Neuronal stem cell (in vitro differentiated cells): ENCODE measurements around the gene ACOT4.

ENCODE experiments used
- DNase-seq: peaks from one replicate; pipeline ENCODE4 v3.0.0-alpha.2; 2013; ENCODE audit warnings: low spot score
- H2AFZ ChIP-seq: one replicate; pipeline ENCODE4 v1.6.1; 2013; ENCODE audit warnings: mild to moderate bottlenecking, low read length, inconsistent platforms
- H2AK5ac ChIP-seq: 2 replicates; pipeline ENCODE4 v1.6.1; 2013; ENCODE audit warnings: low read depth, mild to moderate bottlenecking, inconsistent platforms, low read length, moderate library complexity, mixed read lengths
- H2BK120ac ChIP-seq: 2 replicates; pipeline ENCODE4 v1.6.1; 2013; ENCODE audit warnings: low read depth, mild to moderate bottlenecking, inconsistent platforms, low read length, moderate library complexity, mixed read lengths
- H2BK12ac ChIP-seq: one replicate; pipeline ENCODE4 v1.6.1; 2013; ENCODE audit warnings: low read length, inconsistent platforms
- H2BK15ac ChIP-seq: 2 replicates; pipeline ENCODE4 v1.6.1; 2013; ENCODE audit warnings: mild to moderate bottlenecking, low read length, inconsistent platforms, mixed read lengths
- H2BK5ac ChIP-seq: one replicate; pipeline ENCODE4 v1.6.1; 2013; ENCODE audit warnings: inconsistent platforms, mild to moderate bottlenecking, low read length, moderate library complexity
- H3K14ac ChIP-seq: one replicate; pipeline ENCODE4 v1.6.1; 2013; ENCODE audit warnings: low read length, inconsistent platforms
- H3K18ac ChIP-seq: 2 replicates; pipeline ENCODE4 v1.6.1; 2013; ENCODE audit warnings: low read length, inconsistent platforms
- H3K23ac ChIP-seq: 2 replicates; pipeline ENCODE4 v1.6.1; 2013; ENCODE audit warnings: low read depth, mild to moderate bottlenecking, mixed read lengths, low read length, inconsistent platforms; ENCODE audit not compliant: poor library complexity
- H3K27ac ChIP-seq: replicated peaks from 3 replicates; pipeline ENCODE4 v1.5.1; 2013; ENCODE audit warnings: low read length, inconsistent platforms
- H3K27me3 ChIP-seq, 3 experiments: 2 replicates each; pipeline ENCODE4 v1.6.1; 2013; ENCODE audit warnings: low read length in 3 of 3, mild to moderate bottlenecking in 2 of 3, inconsistent platforms in 1 of 3, low read depth in 1 of 3, mixed read lengths in 1 of 3, moderate library complexity in 1 of 3; ENCODE audit not compliant: control insufficient read depth in 3 of 3, insufficient read depth in 3 of 3
- H3K36me3 ChIP-seq, 2 donors: replicated peaks in 1 of 2; 2 replicates each; pipeline ENCODE4 v1.6.1; 2013; ENCODE audit warnings: low read length in 2 of 2; ENCODE audit not compliant: control insufficient read depth in 2 of 2, insufficient read depth in 2 of 2
- H3K4ac ChIP-seq: 2 replicates; pipeline ENCODE4 v1.6.1; 2013; ENCODE audit warnings: inconsistent platforms, mild to moderate bottlenecking, low read length, moderate library complexity
- H3K4me1 ChIP-seq, 2 donors: 1 replicate in 1 of 2; 2 replicates in 1 of 2; pipeline ENCODE4 v1.6.1; 2013; ENCODE audit warnings: low read length in 2 of 2, low read depth in 1 of 2; ENCODE audit not compliant: control insufficient read depth in 2 of 2, insufficient read depth in 1 of 2
- H3K4me2 ChIP-seq: one replicate; pipeline ENCODE4 v1.6.1; 2013; ENCODE audit warnings: mild to moderate bottlenecking, low read length, inconsistent platforms; ENCODE audit not compliant: insufficient read depth, poor library complexity, severe bottlenecking
- H3K4me3 ChIP-seq, 2 donors: 2 replicates each; pipeline ENCODE4 v1.5.1; 2013; ENCODE audit warnings: low read length in 2 of 2, mild to moderate bottlenecking in 2 of 2, inconsistent platforms in 1 of 2, moderate library complexity in 1 of 2
- H3K79me1 ChIP-seq: one replicate; pipeline ENCODE4 v1.6.1; 2013; ENCODE audit warnings: low read depth, mild to moderate bottlenecking, inconsistent platforms, low read length, moderate library complexity
- H3K9ac ChIP-seq: one replicate; pipeline ENCODE4 v1.6.1; 2013; ENCODE audit warnings: mild to moderate bottlenecking, low read depth, low read length, inconsistent platforms; ENCODE audit not compliant: poor library complexity
- H3K9me3 ChIP-seq, 2 donors: replicated peaks in 1 of 2; 2 replicates each; pipeline versions ENCODE3 to v1.6.1; 2013; ENCODE audit warnings: low read length in 2 of 2, mild to moderate bottlenecking in 2 of 2, inconsistent platforms in 1 of 2, low read depth in 1 of 2, mixed read lengths in 1 of 2, moderate library complexity in 1 of 2; ENCODE audit not compliant: control insufficient read depth in 2 of 2, insufficient read depth in 1 of 2
- H4K8ac ChIP-seq: one replicate; pipeline ENCODE4 v1.6.1; 2013; ENCODE audit warnings: low read depth, mild to moderate bottlenecking, inconsistent platforms, low read length, moderate library complexity
- H4K91ac ChIP-seq: one replicate; pipeline ENCODE4 v1.6.1; 2013; ENCODE audit warnings: low read length, low read depth, mild to moderate bottlenecking, inconsistent platforms; ENCODE audit not compliant: poor library complexity
- WGBS, 2 donors: extraction: QIAGEN DNeasy Blood & Tissue Kit; methylation state at CpG; one replicate each; pipeline ENCODE4 v1.1.7; 2013; ENCODE audit warnings: missing lambda C conversion rate in 2 of 2, mixed read lengths in 1 of 2; ENCODE audit not compliant: insufficient read length in 2 of 2, insufficient replicate concordance in 1 of 2; ENCODE audit errors: extremely low coverage in 2 of 2; 5-methylcytosine and 5-hydroxymethylcytosine counted together

Gene ACOT4

DNA sequence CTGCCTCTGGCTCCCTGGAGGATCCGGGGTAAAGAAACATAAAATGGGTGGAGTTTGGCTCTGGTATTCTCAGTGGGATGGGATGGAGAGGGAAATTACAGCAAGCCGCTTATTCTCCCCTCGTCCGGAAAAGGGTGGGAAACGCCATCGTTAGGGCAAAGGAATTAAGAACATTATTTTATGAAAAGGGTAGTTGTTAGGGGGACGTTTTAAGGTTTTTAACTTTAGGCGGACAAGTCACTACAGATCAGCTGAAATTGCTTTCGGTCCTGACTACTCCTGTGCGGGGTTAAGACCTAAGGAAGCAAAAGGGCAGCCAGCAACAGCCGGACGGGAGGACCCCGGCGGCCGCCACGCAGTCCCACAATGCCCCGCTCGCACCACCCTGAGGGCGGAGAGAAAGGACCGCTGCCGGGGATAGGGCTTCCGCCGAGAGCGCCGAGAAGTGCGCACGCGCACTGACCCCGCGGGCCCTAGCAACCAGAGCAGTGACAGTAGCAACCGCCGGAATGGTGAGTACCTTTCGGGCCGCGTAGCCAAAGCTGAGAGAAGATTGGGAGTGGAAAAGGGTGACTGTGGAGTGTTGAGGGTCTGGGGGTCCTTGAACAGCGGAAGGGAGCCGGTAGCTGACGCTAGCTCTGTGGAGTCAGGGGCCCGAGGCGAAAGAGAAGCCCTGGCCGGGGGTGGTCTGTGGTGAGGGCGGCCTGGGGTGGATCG is 53.0 kb downstream of the ACOT4 start, which contains the start of gene DNAL1:
DNAL1 (plus strand) TSS at position 456 of the 717 bp plus-strand sequence; CDS start at position 510, 54 bp downstream.
- Histone ChIP-seq H3K27me3 (no peaks in the 10 kb centered on the region), H3K9ac (peak within 1 kb of the TSS; percentile 89), H3K18ac (peak within 1 kb of the TSS; percentile 66), H2BK5ac (no peak within 1 kb of the TSS), H2AFZ (peak within 1 kb of the TSS; percentile 96), H3K4me1 (peaks cover 0 to 3% of the 10 kb centered on the region in 2 donors), H3K27ac (peak within 1 kb of the TSS; percentile 66), H2AK5ac (no peak within 1 kb of the TSS), H3K23ac (peak within 1 kb of the TSS; percentile 59), H4K8ac (no peak within 1 kb of the TSS), H4K91ac (no peak within 1 kb of the TSS), H3K79me1 (peaks cover 1% of the 10 kb centered on the region), H3K14ac (peak within 1 kb of the TSS; percentile 85), H3K36me3 (no peaks in the 10 kb centered on the region), H3K4ac (no peak within 1 kb of the TSS), H3K4me3 (peak within 1 kb of the TSS; percentile 92 to 98), H3K9me3 (no peaks in the 10 kb centered on the region), H3K4me2 (peak within 1 kb of the TSS; percentile 63), H2BK15ac (no peak within 1 kb of the TSS), H2BK120ac (no peak within 1 kb of the TSS), H2BK12ac (no peak within 1 kb of the TSS)
- no CpG with 5 or more reads among the region's 43 CpGs for WGBS, 2 donors
- peak; percentile 90 for DNase-seq

GRCh38 chr14:73645248-73645610 is 53.6 kb downstream of the ACOT4 start:
- no peak overlapping the region for H2BK12ac ChIP-seq
- no peak overlapping the region for H2BK120ac ChIP-seq
- no peak overlapping the region for H3K14ac ChIP-seq
- no peak overlapping the region for H2BK5ac ChIP-seq
- peak overlapping the region; percentile 89 for H3K9ac ChIP-seq
- H3K4me1 ChIP-seq: peaks cover 0 to 3% of the 10 kb centered on the region in 2 donors
- DNase-seq: no peak
- H2AK5ac ChIP-seq: no peak overlapping the region
- peak overlapping the region; percentile 63 for H3K4me2 ChIP-seq
- H3K27me3 ChIP-seq: no peaks in the 10 kb centered on the region
- no peak overlapping the region for H3K27ac ChIP-seq
- no peak overlapping the region for H4K8ac ChIP-seq
- no peak overlapping the region for H2BK15ac ChIP-seq
- H3K79me1 ChIP-seq: peaks cover 1% of the 10 kb centered on the region
- no CpG with 5 or more reads among the region's 7 CpGs for WGBS, 2 donors
- H3K4ac ChIP-seq: no peak overlapping the region
- H4K91ac ChIP-seq: no peak overlapping the region
- H2AFZ ChIP-seq: peak overlapping the region; percentile 96
- no peaks in the 10 kb centered on the region for H3K9me3 ChIP-seq
- no peak overlapping the region for H3K18ac ChIP-seq
- peak overlapping the region; percentile 92 to 98 for H3K4me3 ChIP-seq
- no peak overlapping the region for H3K23ac ChIP-seq
- H3K36me3 ChIP-seq: no peaks in the 10 kb centered on the region
